Gastroesophageal sphincter (tissue), 4 donors: ENCODE data around the gene SLC7A6. TPM values are rescaled to one million over a fixed set of nuclear protein-coding genes. Genes with fewer than 3 reads are reported as not detected.

Source experiments
- ATAC-seq: fragments of 150-250 bp; one replicate; pipeline ENCODE4 v1.9.1; 2016; ENCODE audit warnings: mild to moderate bottlenecking, moderate library complexity
- H3K27ac ChIP-seq, 4 donors: fragments of 200-600 bp; sonication (generic) in 3 of 4; 1 replicate in 3 of 4; 2 replicates in 1 of 4; pipeline ENCODE4 v1.5.1; 2016 to 2019
- H3K27me3 ChIP-seq: fragments of 200-600 bp; sonication (generic); one replicate; pipeline ENCODE4 v1.5.1; 2019
- H3K36me3 ChIP-seq, 2 donors: fragments of 200-600 bp; sonication (generic); one replicate each; pipeline ENCODE4 v1.5.1; 2019; ENCODE audit warnings: control low read depth in 1 of 2
- H3K4me1 ChIP-seq, 3 donors: fragments of 200-600 bp; sonication (generic); 1 replicate in 2 of 3; 2 replicates in 1 of 3; pipeline ENCODE4 v1.5.1; 2016 to 2019; ENCODE audit warnings: control low read depth in 2 of 3
- H3K4me3 ChIP-seq, 2 donors: fragments of 200-600 bp; sonication (generic); one replicate each; pipeline ENCODE4 v1.5.1; 2019; ENCODE audit warnings: mild to moderate bottlenecking in 1 of 2, moderate library complexity in 1 of 2
- H3K9me3 ChIP-seq, 3 donors: fragments of 200-600 bp; sonication (generic); one replicate each; pipeline ENCODE4 v1.5.1; 2017 to 2019; ENCODE audit warnings: control low read depth in 2 of 3
- EP300 ChIP-seq: sonication (generic); formaldehyde crosslinking; IDR thresholded peaks from one replicate; pipeline ENCODE4 v1.6.1; 2017; ENCODE audit warnings: antibody characterized with exemption, mild to moderate bottlenecking
- POLR2A ChIP-seq, 2 donors: fragments of 450-650 bp; IDR thresholded peaks; one replicate each; pipeline ENCODE4 v1.6.1; 2017; ENCODE audit warnings: antibody characterized with exemption in 2 of 2, mild to moderate bottlenecking in 2 of 2, moderate library complexity in 1 of 2
- POLR2AphosphoS5 ChIP-seq: sonication (generic); formaldehyde crosslinking; IDR thresholded peaks from one replicate; pipeline ENCODE4 v1.6.1; 2017; ENCODE audit warnings: antibody characterized with exemption
- WGBS, 2 donors: methylation state at CpG; one replicate each; pipeline ENCODE4 v1.1.5; 2018; ENCODE audit warnings: low coverage in 1 of 2; 5-methylcytosine and 5-hydroxymethylcytosine counted together
- total RNA-seq, 4 donors: library from RNA; depleted of rRNA; stranded (reverse); fragments of >200 nt; gene quantifications; one replicate each; pipeline ENCODE4 v1.1.0, GENCODE V29; 2016
- TF ChIP-seq, protein P1 (sequence below), 4 experiments: fragments of 200-600 bp in 2 of 4; fragments of 450-650 bp in 2 of 4; sonication (generic) in 1 of 4; IDR thresholded peaks; one replicate each; pipeline ENCODE4 v1.5.1; 2017 to 2019; ENCODE audit warnings: antibody characterized with exemption in 4 of 4, mild to moderate bottlenecking in 2 of 4, moderate library complexity in 2 of 4

The SLC7A6 gene
- total RNA-seq, 4 donors from 2014 or later = 19.1 to 51.5 (median 33.7) TPM

GRCh38 chr16:68244903-68245853 is 19.1 kb upstream of the SLC7A6 start, which contains the start of gene PLA2G15:
TSS of gene PLA2G15 (plus strand) at chr16:68245373. CDS start at chr16:68245427, 54 bp downstream.
- no CpG with 5 or more reads among the region's 75 CpGs for WGBS, 2 donors
- Histone ChIP-seq H3K36me3 (peaks cover 0 to 18% of the 10 kb centered on the region in 2 donors), H3K4me1 (peaks cover 0 to 42% (median 23%) of the 10 kb centered on the region in 3 donors), H3K4me3 (peak within 1 kb of the TSS; percentile 80 to 91), H3K9me3 (no peaks in the 10 kb centered on the region), H3K27ac (peak within 1 kb of the TSS in 3 of 4 donors; percentile 59 to 73 (median 69)), H3K27me3 (no peaks in the 10 kb centered on the region)
- ATAC-seq = peak; percentile 98
- TF ChIP-seq, protein P1, sequence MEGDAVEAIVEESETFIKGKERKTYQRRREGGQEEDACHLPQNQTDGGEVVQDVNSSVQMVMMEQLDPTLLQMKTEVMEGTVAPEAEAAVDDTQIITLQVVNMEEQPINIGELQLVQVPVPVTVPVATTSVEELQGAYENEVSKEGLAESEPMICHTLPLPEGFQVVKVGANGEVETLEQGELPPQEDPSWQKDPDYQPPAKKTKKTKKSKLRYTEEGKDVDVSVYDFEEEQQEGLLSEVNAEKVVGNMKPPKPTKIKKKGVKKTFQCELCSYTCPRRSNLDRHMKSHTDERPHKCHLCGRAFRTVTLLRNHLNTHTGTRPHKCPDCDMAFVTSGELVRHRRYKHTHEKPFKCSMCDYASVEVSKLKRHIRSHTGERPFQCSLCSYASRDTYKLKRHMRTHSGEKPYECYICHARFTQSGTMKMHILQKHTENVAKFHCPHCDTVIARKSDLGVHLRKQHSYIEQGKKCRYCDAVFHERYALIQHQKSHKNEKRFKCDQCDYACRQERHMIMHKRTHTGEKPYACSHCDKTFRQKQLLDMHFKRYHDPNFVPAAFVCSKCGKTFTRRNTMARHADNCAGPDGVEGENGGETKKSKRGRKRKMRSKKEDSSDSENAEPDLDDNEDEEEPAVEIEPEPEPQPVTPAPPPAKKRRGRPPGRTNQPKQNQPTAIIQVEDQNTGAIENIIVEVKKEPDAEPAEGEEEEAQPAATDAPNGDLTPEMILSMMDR (IDR thresholded peaks at IDR 0.05) = no peak
- TF ChIP-seq POLR2AphosphoS5 = peak; percentile 74
- TF ChIP-seq POLR2A (IDR thresholded peaks at IDR 0.05) = peak; percentile 45 to 58

- 80 to 100% methylated on average over 1 to 2 of the region's 7 CpGs for WGBS, 2 donors
- no peak for TF ChIP-seq POLR2AphosphoS5
- TF ChIP-seq, protein P1 (IDR thresholded peaks at IDR 0.05) = no peak
- no peak for TF ChIP-seq POLR2A (IDR thresholded peaks at IDR 0.05)
- no peak for TF ChIP-seq EP300
- Histone ChIP-seq H3K9me3 (no peaks in the 10 kb centered on the region), H3K4me1 (peaks cover 0 to 40% (median 23%) of the 10 kb centered on the region in 3 donors), H3K27me3 (no peaks in the 10 kb centered on the region), H3K4me3 (peak overlapping the region; percentile 80 to 91), H3K27ac (peak overlapping the region in 2 of 4 donors; percentile 59 to 73), H3K36me3 (peaks cover 0 to 27% of the 10 kb centered on the region in 2 donors)
- ATAC-seq = no peak
These were observed 18.2 kb upstream of the SLC7A6 start for GRCh38 chr16:68246121-68246520.

DNA sequence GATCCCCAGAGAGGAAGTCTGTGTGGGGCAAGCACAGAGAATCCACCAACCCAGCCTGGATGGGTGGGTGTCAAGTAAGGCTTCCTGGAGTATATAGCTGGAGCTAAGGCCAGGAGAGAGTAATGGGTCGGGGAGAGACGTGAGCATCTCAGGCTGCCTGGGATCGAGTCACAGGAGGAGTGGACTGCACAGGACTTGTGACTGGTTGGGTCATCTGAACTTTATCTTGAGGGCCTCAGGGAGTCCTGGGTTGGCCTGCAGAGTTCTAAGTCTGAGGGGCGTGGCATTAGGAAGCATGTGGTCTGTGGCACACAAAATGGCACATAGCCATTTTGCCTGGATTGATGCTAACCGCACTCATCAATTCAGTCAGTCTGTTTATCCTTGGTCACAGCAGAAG is 17.7 kb upstream of the SLC7A6 start:
- peaks cover 0 to 33% of the 10 kb centered on the region in 2 donors for H3K36me3 ChIP-seq
- H3K27ac ChIP-seq = peak overlapping the region in 1 of 4 donors; percentile 43
- H3K27me3 ChIP-seq = no peaks in the 10 kb centered on the region
- WGBS, 2 donors = 86% methylated on average over 4 of the region's 5 CpGs; no CpG with 5 or more reads in 1 of the 2 donors
- peaks cover 0 to 40% (median 23%) of the 10 kb centered on the region in 3 donors for H3K4me1 ChIP-seq
- H3K9me3 ChIP-seq = no peaks in the 10 kb centered on the region
- TF ChIP-seq POLR2A (IDR thresholded peaks at IDR 0.05) (no peak), EP300 (no peak), POLR2AphosphoS5 (no peak)
- TF ChIP-seq, protein P1 (IDR thresholded peaks at IDR 0.05) = no peak
- H3K4me3 ChIP-seq = peak overlapping the region in 1 of 2 donors; percentile 91
- no peak for ATAC-seq

- Histone ChIP-seq H3K27ac (peak overlapping the region in 1 of 4 donors; percentile 43), H3K4me3 (no peak overlapping the region), H3K4me1 (peaks cover 0 to 40% (median 23%) of the 10 kb centered on the region in 3 donors), H3K27me3 (no peaks in the 10 kb centered on the region), H3K9me3 (no peaks in the 10 kb centered on the region), H3K36me3 (peaks cover 0 to 40% of the 10 kb centered on the region in 2 donors)
- no peak for ATAC-seq
- TF ChIP-seq POLR2AphosphoS5 = no peak
- no peak for TF ChIP-seq POLR2A (IDR thresholded peaks at IDR 0.05)
- no peak for TF ChIP-seq EP300
- TF ChIP-seq, protein P1 (IDR thresholded peaks at IDR 0.05) = no peak
- WGBS, 2 donors = no CpG with 5 or more reads among the region's 4 CpGs
These were observed 16.9 kb upstream of the SLC7A6 start for GRCh38 chr16:68247400-68247799.
